Stimulated activated CD4-positive, alpha-beta T cell treated with anti-CD3 and anti-CD28 coated beads, Interleukin-12 subunit alpha, Interleukin-12 subunit beta, amount 100 ng/mL, for 24 hours (primary cell): ENCODE data around the gene MOCOS.

ENCODE experiments used
- DNase-seq, 2 experiments: peaks; one replicate each; pipeline ENCODE4 v3.0.0-alpha.2; 2020; ENCODE audit warnings: low read depth in 2 of 2

The MOCOS gene

GRCh38 chr18:36177913-36178312 is 9.4 kb upstream of the MOCOS start:
- DNase-seq: no peak

GRCh38 chr18:36179562-36180355 is 7.5 kb upstream of the MOCOS start:
- DNase-seq: no peak

DNA sequence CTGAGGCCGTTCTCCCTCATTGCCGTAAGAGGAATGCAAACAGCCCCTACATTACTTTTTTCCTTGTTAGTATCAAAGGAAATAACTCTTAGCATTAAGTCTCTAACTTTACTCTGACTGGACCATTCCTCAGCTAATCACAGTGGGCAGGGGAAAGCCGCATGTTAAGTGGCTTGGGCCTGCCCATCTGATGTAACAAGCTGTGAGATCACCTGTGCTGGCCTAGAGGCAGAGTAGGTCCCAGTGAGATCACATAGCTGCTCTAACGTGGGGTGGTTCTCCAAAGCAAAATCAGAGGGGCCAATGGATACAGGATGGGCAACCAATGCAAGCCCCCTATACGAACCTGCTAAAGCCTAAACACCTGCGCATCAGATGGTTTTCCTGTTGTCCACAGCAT is 5.9 kb upstream of the MOCOS start:
- no peak for DNase-seq

DNA sequence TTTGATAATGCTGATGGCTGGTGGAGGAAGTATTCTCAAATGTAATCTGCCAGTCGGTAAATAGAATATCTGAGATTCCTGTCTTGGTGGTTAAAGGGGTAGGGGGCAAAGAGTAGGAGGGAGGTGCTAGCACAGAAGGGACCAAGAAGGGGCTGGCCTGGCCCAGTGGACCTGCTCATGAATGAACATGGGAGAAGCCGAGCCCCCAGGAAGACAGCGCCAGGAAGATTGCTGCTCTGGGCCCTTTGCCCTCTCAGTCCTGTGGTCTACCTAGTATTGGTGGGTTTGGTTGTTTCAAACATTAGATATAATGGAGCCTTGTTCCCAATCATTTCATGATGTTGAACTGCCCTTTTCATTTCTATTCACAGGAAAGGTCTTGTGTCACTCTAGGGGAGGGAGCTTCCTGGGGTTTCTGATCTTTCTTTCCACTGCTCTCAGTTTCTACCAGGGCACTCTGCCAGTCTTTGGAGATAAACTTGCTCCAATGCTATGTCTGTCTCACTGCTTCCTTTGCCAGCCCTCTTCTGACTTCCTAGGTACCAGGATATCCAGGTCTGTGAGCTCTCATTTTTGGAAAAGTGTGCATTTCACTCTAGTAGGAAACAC is 5.3 kb upstream of the MOCOS start:
- no peak for DNase-seq

DNA sequence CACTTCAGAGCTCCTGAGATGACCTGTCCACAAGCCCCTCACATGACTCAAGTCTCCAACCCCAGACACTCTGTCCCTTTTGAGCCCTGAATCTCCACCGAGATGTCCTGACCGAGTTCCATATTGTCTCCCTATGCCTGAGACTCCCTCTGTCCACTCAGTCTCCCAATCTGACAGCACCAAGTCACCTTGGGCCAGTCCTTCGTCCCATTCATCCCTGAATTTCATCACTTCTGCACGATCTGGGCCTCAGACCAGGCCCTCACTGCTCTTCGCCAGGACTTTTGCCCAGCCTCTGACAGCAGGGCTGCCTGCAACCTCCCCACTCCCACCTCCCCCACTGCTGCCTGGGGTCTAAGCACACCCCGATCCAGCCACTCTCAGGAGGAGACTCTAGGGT is 4.3 kb upstream of the MOCOS start:
- no peak for DNase-seq

DNA sequence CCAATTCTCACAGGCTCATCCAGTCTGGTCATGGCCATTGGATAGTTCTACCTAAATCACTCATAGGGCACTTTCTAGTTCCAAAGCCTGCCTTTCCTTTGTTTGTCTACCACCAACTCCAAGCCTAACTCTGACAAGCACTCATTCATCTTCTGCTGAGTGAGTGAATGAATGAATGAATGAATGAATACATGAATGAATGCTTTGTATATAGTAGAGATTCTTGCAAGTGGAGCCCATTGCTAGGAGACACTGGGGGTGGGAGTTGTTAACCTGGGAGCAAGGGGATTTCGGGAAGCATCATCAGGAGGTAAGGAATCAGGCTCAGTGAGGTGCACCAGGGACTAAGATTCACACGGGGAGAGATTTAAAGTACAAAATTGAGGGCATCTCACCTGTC is 3.3 kb upstream of the MOCOS start:
- DNase-seq: no peak

DNA sequence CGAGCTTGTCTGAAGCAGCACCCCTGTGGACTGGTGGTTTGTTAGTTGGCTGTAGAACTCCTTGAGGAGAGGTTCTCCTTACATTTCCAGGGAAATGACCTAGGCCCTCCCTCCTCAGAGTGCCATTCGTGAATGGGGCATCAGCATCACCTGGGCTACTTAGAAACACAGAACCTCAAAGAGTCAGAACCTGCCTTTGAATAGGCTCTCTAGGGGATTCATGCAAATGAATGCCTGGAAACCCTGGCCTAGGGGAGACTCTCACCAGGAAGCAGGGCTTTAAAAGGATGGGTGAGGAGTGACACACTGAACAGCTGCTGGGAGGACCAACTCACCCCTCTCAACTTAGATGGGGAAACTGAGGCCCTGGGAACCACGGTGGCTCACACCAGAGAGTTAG is 2.1 kb upstream of the MOCOS start:
- no peak for DNase-seq

GRCh38 chr18:36185901-36186460 is 1.3 kb upstream of the MOCOS start:
- DNase-seq: no peak

DNA sequence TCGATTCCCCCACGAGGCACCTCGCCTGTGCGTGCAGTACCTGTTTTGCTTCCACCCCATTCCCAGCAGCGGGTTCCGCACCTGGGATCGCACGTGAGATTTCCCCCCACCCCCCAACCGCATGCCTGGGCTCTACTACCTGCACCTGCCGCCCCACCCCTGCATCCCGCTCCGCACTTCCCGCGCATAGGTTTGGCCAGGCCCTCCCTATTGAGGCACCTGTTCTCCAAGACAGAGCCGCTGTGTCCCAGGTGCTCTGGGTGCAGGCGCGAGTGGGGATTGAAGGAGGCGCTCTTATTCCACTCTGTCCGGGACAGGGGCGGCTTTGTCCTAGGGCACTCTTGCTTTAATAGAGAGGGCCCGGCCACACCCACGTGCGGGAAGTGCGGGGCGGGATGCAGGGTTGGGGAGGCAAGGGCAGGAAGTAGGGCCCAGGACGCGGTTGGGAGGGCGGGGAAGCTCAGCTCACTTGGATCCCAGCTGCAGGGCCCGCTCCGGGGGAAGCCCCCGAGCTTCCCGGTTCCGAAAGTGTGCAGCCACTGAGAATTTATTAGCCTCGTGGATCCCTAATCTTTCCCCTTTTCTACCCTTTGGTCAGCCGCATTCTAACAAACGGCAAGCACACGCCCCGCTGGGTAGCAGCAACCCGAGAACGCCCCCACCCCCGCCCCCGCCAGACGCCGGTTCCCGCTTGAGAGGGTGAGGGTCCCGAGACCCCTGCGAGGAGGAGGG is 670 bp upstream of the MOCOS start:
- peak in 1 of 2 experiments; percentile 22 for DNase-seq

DNA sequence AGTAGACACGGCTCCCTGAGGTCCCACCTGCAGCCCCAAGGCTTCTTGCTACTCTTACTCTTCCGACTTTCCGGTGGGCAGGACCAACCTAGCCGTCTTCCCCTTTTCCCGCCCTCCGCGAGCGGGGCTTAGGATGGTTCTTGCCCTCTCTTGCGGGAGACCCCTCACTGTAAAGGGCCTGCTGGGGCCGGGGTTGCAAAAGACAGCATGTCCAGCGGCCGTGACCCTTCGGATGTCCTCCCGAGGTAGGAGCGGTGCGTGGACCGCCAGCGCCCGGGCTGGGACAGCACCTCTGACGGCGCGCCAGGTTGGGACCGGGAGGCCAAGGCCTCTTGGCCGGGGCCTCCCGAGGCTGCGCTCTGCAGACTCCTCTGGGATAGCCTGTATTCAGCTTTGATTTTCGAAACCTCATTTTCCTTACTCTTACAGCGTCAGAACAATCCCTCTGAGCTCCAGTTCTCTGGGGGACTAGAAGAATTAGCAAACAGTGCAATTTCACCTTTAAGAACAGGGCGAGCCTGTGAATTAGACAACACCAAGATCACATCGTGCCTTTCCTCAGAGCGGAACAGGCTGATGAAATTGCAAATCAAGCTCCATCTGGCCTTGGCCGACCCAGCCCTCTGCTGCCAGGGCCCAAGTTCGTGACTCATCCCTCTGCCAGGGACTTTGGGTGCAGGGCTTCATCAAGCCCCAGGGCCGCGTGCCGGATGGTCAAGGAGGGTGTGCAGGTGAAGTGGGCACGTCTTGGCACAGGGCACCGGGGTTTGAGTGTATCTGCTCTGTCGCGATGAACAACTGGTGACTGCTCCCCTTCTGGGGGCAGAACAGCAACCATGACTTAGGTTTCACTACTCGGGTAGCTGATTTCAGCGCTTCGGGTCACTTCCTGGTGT is 777 bp downstream of the MOCOS start:
- DNase-seq: no peak

DNA sequence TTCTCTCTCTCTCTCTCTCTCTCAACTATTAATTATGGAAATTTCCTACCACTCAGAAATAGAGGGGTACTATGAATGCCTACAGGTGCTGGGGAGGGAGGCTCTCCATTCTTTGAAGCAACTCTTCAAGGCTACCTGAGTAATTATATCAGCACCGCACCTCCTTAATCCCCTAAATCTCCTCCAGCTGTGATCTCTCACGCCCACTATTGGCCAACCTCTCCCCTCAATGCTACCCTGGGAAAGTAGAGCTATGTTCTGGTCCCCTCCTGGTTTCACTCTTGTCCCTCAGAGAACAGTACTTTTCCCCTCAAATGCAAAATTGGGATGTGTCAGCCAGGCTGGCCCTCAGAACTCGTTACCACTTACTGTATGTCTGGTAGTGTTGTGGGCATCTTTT is 1.6 kb downstream of the MOCOS start:
- DNase-seq: no peak

- no peak for DNase-seq
These were observed 2.2 kb downstream of the MOCOS start for GRCh38 chr18:36189486-36189885.

DNA sequence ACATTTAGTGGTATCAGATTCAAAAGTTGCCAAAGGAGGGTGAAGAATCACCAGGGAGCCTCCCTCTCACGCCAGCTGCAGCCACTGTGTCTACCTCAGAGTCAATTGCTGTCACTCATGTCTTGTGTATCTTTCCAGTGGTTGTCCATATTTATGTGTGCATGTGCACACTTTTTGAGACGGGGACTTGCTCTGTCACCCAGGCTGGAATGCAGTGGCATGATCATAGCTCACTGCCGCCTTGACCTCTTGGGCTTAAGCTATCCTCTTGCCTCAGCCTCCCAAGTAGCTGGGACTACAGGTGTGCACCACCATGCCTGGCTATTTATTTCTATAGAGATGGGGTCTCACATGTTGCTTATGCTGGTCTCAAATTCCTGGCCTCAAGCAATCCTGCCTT is 4.0 kb downstream of the MOCOS start:
- no peak for DNase-seq

DNA sequence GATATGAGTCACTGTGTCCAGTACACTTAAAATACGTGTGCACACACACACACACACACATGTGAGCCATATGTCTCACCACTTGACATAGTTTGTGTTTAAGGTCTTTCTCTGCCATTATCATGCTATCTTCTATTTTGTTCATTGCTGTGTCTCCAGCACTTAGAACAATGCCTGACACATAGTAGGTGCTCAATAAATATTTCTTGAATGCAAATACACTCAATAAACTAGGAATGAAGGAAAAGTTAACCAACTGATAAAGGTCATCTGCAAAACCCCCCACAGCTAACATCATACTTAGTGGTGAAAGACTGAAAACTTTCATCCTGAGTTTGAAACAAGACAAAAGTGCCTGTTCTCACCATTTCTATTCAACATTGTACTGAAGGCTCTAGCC is 4.4 kb downstream of the MOCOS start:
- DNase-seq: no peak

GRCh38 chr18:36194600-36195315 is 7.5 kb downstream of the MOCOS start:
- DNase-seq: no peak

GRCh38 chr18:36195427-36196122 is 8.3 kb downstream of the MOCOS start:
- DNase-seq: no peak

GRCh38 chr18:36196238-36196995 is 9.1 kb downstream of the MOCOS start:
- DNase-seq: no peak

- no peak for DNase-seq
These were observed 10.3 kb downstream of the MOCOS start for GRCh38 chr18:36197511-36198166.

DNA sequence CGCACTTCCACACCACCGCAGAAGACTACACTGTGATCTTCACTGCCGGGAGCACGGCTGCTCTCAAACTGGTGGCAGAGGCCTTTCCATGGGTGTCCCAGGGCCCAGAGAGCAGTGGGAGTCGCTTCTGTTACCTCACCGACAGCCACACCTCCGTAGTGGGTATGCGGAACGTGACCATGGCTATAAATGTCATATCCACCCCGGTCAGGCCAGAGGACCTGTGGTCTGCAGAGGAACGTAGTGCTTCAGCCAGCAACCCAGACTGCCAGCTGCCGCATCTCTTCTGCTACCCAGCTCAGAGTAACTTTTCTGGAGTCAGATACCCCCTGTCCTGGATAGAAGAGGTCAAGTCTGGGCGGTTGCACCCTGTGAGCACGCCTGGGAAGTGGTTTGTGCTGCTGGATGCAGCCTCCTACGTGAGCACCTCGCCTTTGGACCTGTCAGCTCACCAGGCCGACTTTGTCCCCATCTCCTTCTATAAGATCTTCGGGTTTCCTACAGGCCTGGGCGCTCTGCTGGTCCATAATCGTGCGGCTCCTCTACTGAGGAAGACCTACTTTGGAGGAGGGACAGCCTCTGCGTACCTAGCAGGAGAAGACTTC is 12.5 kb downstream of the MOCOS start:
- DNase-seq: no peak
